SHP77 treated with DMSO at 0.1 percent for 48 hours (cell line): ENCODE data around the gene RPS27A.
A peak's percentile ranks its signal among the peaks of the same experiment; 100 is the strongest.
"Not testable (repeated sequence)": the region's sequence is repeated elsewhere in the genome, so short reads cannot be mapped to it uniquely, and the experiment has no call there.

ENCODE experiments used
- DNase-seq: peaks from one replicate; lab custom pipeline; 2025; lab: John Stamatoyannopoulos, UW

Gene RPS27A

GRCh38 chr2:55239656-55240222 is 7.3 kb downstream of the RPS27A start:
- peak; percentile 51 for DNase-seq

- not testable (repeated sequence) for DNase-seq
These were observed 9.1 kb downstream of the RPS27A start for GRCh38 chr2:55241582-55241981.

GRCh38 chr2:55242617-55243016 is 10.1 kb downstream of the RPS27A start:
- no peak for DNase-seq

GRCh38 chr2:55245411-55245810 is 12.9 kb downstream of the RPS27A start:
- DNase-seq, result no peak

- no peak for DNase-seq
These were observed 14.5 kb downstream of the RPS27A start for GRCh38 chr2:55247025-55247424.

- no peak for DNase-seq
These were observed 20.3 kb downstream of the RPS27A start for GRCh38 chr2:55252832-55253231.

- DNase-seq, result not testable (repeated sequence)
These were observed 27.1 kb downstream of the RPS27A start for GRCh38 chr2:55259586-55259985.

GRCh38 chr2:55268288-55268906 is 35.9 kb downstream of the RPS27A start:
- no peak for DNase-seq

- DNase-seq, result peak; percentile 98
These were observed 36.6 kb downstream of the RPS27A start, which contains the start of gene MTIF2 for GRCh38 chr2:55268907-55269644. Gene MTIF2 (minus strand): TSS chr2:55269231. CDS start chr2:55263858, 5,373 bp downstream.

GRCh38 chr2:55269645-55269990 is 37.1 kb downstream of the RPS27A start:
- no peak for DNase-seq

GRCh38 chr2:55274346-55274745 is 41.9 kb downstream of the RPS27A start:
- not testable (repeated sequence) for DNase-seq

- DNase-seq, result no peak
These were observed 44.8 kb downstream of the RPS27A start for GRCh38 chr2:55277310-55277709.

- not testable (repeated sequence) for DNase-seq
These were observed 46.8 kb downstream of the RPS27A start for GRCh38 chr2:55279214-55279835.

- not testable (repeated sequence) for DNase-seq
These were observed 47.5 kb downstream of the RPS27A start for GRCh38 chr2:55279859-55280424.

GRCh38 chr2:55280851-55281546 is 48.5 kb downstream of the RPS27A start:
- DNase-seq, result not testable (repeated sequence)

GRCh38 chr2:55282110-55282917 is 49.8 kb downstream of the RPS27A start:
- peak; percentile 89 for DNase-seq

GRCh38 chr2:55283083-55283482 is 50.6 kb downstream of the RPS27A start:
- no peak for DNase-seq
